Neural progenitor cell (in vitro differentiated cells): Measurements from ENCODE around the gene CYP4X1. TPM values are rescaled to one million over a fixed set of nuclear protein-coding genes. Genes with fewer than 3 reads are reported as not detected.
"Not testable (repeated sequence)": the region's sequence is repeated elsewhere in the genome, so short reads cannot be mapped to it uniquely, and the experiment has no call there.

Experiments used
- DNase-seq: peaks from one replicate; pipeline ENCODE4 v3.0.0-alpha.2; 2016; ENCODE audit warnings: low spot score
- H2AFZ ChIP-seq: fragments of 200-600 bp; sonication (generic); replicated peaks from 2 replicates; pipeline ENCODE4 v1.6.1; 2016; ENCODE audit warnings: antibody characterized with exemption
- H3F3A ChIP-seq: fragments of 200-600 bp; sonication (generic); 2 replicates; pipeline ENCODE4 v1.6.1; 2016; ENCODE audit warnings: antibody characterized with exemption, low read depth
- H3K27ac ChIP-seq: fragments of 200-600 bp; sonication (generic); 2 replicates; pipeline ENCODE4 v1.5.1; 2016; ENCODE audit warnings: mild to moderate bottlenecking
- H3K27me3 ChIP-seq: fragments of 200-600 bp; sonication (generic); 2 replicates; pipeline ENCODE4 v1.6.1; 2016; ENCODE audit warnings: mild to moderate bottlenecking, moderate library complexity
- H3K36me3 ChIP-seq: fragments of 200-600 bp; sonication (generic); 2 replicates; pipeline ENCODE4 v1.5.1; 2016
- H3K4me1 ChIP-seq: fragments of 200-600 bp; sonication (generic); 2 replicates; pipeline ENCODE4 v1.6.1; 2016; ENCODE audit warnings: mixed run types
- H3K4me2 ChIP-seq: fragments of 200-600 bp; sonication (generic); 2 replicates; pipeline ENCODE4 v1.6.1; 2016
- H3K4me3 ChIP-seq: fragments of 200-600 bp; sonication (generic); 2 replicates; pipeline ENCODE4 v1.5.1; 2016
- H3K79me2 ChIP-seq: fragments of 200-600 bp; sonication (generic); 2 replicates; pipeline ENCODE4 v1.6.1; 2016; ENCODE audit warnings: low read depth
- H3K9ac ChIP-seq: fragments of 200-600 bp; sonication (generic); 2 replicates; pipeline ENCODE4 v1.6.1; 2016
- H3K9me3 ChIP-seq: fragments of 200-600 bp; sonication (generic); 2 replicates; pipeline ENCODE4 v1.5.1; 2016; ENCODE audit warnings: low read depth
- H4K20me1 ChIP-seq: fragments of 200-600 bp; sonication (generic); 2 replicates; pipeline ENCODE4 v1.6.1; 2016; ENCODE audit warnings: low read depth
- H3K27ac Mint-ChIP-seq: 3 replicates; pipeline ENCODE4 v1.8.0; 2021; ENCODE audit warnings: mixed read lengths
- H3K27me3 Mint-ChIP-seq: 2 replicates; pipeline ENCODE4 v1.8.0; 2022; ENCODE audit warnings: low read depth, mild to moderate bottlenecking, inconsistent platforms, moderate library complexity, mixed read lengths; ENCODE audit not compliant: insufficient read depth
- H3K36me3 Mint-ChIP-seq: 3 replicates; pipeline ENCODE4 v1.8.0; 2021; ENCODE audit warnings: mixed read lengths
- H3K4me1 Mint-ChIP-seq: 3 replicates; pipeline ENCODE4 v1.8.0; 2021; ENCODE audit warnings: mixed read lengths
- H3K4me3 Mint-ChIP-seq: 3 replicates; pipeline ENCODE4 v1.8.0; 2021; ENCODE audit warnings: mild to moderate bottlenecking, moderate library complexity, mixed read lengths
- H3K9me3 Mint-ChIP-seq: 3 replicates; pipeline ENCODE4 v1.8.0; 2020; ENCODE audit warnings: mixed read lengths
- EZH2 ChIP-seq: fragments of 200-600 bp; sonication (generic); IDR thresholded peaks from 2 replicates; pipeline ENCODE4 v1.6.1; 2017; ENCODE audit warnings: antibody characterized with exemption, mild to moderate bottlenecking, moderate library complexity
- EZH2phosphoT487 ChIP-seq: fragments of 200-600 bp; sonication (generic); IDR thresholded peaks from 2 replicates; pipeline ENCODE4 v1.6.1; 2017; ENCODE audit warnings: antibody characterized with exemption
- total RNA-seq: library from RNA; depleted of rRNA; stranded (reverse); fragments of >200 nt; gene quantifications from 2 replicates; pipeline ENCODE4 v1.2.3, GENCODE V29; 2015; ENCODE audit warnings: low replicate concordance
- TF ChIP-seq, protein P1 (sequence below): fragments of 200-600 bp; sonication (generic); IDR thresholded peaks from 2 replicates; pipeline ENCODE4 v1.5.1; 2017; ENCODE audit warnings: antibody characterized with exemption, mild to moderate bottlenecking

Gene CYP4X1, protein sequence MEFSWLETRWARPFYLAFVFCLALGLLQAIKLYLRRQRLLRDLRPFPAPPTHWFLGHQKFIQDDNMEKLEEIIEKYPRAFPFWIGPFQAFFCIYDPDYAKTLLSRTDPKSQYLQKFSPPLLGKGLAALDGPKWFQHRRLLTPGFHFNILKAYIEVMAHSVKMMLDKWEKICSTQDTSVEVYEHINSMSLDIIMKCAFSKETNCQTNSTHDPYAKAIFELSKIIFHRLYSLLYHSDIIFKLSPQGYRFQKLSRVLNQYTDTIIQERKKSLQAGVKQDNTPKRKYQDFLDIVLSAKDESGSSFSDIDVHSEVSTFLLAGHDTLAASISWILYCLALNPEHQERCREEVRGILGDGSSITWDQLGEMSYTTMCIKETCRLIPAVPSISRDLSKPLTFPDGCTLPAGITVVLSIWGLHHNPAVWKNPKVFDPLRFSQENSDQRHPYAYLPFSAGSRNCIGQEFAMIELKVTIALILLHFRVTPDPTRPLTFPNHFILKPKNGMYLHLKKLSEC
- total RNA-seq: 0.17 and 0.19 TPM in 2 replicates

DNA sequence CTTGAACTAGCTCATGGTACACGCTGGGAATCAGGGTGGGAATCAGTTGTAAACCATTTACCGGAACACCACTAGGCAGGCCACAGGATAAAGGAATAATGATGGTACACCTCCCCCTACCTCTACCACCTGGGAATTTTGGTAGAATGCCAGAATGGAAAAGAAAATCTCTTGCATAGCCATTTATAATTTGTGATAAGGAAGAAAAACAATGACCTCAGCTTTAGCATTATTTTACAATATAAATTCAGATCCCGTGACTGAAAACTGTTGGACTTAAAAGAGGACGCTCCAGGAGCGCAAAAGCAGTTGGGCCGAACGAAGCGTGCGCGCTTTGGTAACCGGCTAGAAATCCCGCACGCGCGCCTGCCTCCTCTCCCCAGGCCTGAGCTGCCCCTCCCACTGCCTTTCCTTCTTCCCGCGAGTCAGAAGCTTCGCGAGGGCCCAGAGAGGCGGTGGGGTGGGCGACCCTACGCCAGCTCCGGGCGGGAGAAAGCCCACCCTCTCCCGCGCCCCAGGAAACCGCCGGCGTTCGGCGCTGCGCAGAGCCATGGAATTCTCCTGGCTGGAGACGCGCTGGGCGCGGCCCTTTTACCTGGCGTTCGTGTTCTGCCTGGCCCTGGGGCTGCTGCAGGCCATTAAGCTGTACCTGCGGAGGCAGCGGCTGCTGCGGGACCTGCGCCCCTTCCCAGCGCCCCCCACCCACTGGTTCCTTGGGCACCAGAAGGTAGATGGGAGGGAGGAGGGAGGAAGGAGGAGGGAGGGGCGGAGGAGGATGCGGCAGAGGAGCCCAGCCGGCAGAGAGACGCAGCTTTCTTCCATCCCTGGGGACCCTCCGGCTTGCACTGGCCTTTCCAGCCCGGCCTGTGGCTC lies at the start of gene CYP4X1:
TSS of gene CYP4X1 (plus strand) at position 402 of the 873 bp plus-strand sequence. CDS start at position 551, 149 bp downstream.
- peak within 1 kb of the TSS; percentile 91 for H3K4me2 ChIP-seq
- peak within 1 kb of the TSS; percentile 97 for H2AFZ ChIP-seq
- no peak within 1 kb of the TSS for H3K27ac ChIP-seq

DNA sequence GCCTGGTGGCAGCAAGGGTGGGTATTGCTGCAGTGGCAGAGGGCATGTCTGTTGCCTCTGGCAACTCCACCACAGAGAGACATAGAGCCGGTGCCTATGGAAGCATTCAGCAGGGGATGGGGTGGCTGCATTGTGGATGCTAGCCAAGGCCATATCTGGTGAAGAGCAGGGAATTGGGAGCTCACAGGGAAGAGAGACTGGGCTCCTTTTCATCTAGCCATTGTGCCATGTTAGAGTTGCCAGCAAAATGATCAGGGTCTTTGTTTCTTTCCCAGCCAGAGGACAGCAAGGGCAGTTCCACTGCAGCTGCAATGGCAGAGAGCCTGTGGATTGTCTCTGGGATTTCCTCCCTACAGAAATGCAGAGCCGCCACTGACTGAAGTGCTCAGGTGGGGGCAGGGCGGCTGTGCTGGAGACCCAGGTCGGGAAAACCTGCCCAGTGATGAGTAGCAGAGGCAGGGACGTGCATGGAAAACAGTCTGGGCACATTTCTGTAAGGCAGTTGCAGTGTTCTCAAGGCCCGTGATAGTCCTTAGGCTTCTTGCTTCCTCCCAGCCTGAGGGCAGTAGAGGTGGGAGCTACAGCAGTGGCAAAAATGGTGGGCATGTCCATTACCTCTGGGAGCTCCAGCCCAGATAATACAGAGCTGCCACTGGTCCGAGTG lies 40.2 kb upstream of the CYP4X1 start:
- Mint-ChIP-seq H3K27me3 (peaks cover 8% of the 10 kb centered on the region), H3K4me3 (no peak overlapping the region), H3K27ac (no peak overlapping the region), H3K36me3 (no peaks in the 10 kb centered on the region), H3K9me3 (peaks cover 22% of the 10 kb centered on the region), H3K4me1 (no peaks in the 10 kb centered on the region)
- H2AFZ ChIP-seq: peak overlapping the region; percentile 85
- H3K4me3 ChIP-seq: no peak overlapping the region
- H3K79me2 ChIP-seq: no peaks in the 10 kb centered on the region
- no peaks in the 10 kb centered on the region for H3K27me3 ChIP-seq
- peaks cover 5% of the 10 kb centered on the region for H3F3A ChIP-seq
- TF ChIP-seq EZH2 (no peak), EZH2phosphoT487 (no peak)
- TF ChIP-seq, protein P1, sequence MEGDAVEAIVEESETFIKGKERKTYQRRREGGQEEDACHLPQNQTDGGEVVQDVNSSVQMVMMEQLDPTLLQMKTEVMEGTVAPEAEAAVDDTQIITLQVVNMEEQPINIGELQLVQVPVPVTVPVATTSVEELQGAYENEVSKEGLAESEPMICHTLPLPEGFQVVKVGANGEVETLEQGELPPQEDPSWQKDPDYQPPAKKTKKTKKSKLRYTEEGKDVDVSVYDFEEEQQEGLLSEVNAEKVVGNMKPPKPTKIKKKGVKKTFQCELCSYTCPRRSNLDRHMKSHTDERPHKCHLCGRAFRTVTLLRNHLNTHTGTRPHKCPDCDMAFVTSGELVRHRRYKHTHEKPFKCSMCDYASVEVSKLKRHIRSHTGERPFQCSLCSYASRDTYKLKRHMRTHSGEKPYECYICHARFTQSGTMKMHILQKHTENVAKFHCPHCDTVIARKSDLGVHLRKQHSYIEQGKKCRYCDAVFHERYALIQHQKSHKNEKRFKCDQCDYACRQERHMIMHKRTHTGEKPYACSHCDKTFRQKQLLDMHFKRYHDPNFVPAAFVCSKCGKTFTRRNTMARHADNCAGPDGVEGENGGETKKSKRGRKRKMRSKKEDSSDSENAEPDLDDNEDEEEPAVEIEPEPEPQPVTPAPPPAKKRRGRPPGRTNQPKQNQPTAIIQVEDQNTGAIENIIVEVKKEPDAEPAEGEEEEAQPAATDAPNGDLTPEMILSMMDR: no peak
- peak overlapping the region; percentile 32 for H3K4me2 ChIP-seq
- H3K9me3 ChIP-seq: no peaks in the 10 kb centered on the region
- no peak overlapping the region for H3K9ac ChIP-seq
- H4K20me1 ChIP-seq: no peaks in the 10 kb centered on the region
- DNase-seq: peak; percentile 37
- no peak overlapping the region for H3K27ac ChIP-seq
- no peaks in the 10 kb centered on the region for H3K36me3 ChIP-seq
- peaks cover 23% of the 10 kb centered on the region for H3K4me1 ChIP-seq

More for the DNA sequence above, at the start of gene CYP4X1:
- H3K79me2 ChIP-seq: no peaks in the 10 kb centered on the region
- peaks cover 9% of the 10 kb centered on the region for H3F3A ChIP-seq
- Mint-ChIP-seq H3K9me3 (peaks cover 2% of the 10 kb centered on the region), H3K27ac (no peak within 1 kb of the TSS), H3K4me3 (peak within 1 kb of the TSS; percentile 75), H3K4me1 (peaks cover 12% of the 10 kb centered on the region), H3K27me3 (peaks cover 37% of the 10 kb centered on the region), H3K36me3 (no peaks in the 10 kb centered on the region)
- H3K27me3 ChIP-seq: peaks cover 51% of the 10 kb centered on the region
- no peaks in the 10 kb centered on the region for H4K20me1 ChIP-seq
- peak within 1 kb of the TSS; percentile 62 for H3K4me3 ChIP-seq
- peak; percentile 62 for DNase-seq
- H3K9ac ChIP-seq: no peak within 1 kb of the TSS
- no peaks in the 10 kb centered on the region for H3K9me3 ChIP-seq
- H3K4me1 ChIP-seq: peaks cover 9% of the 10 kb centered on the region
- peak; percentile 74 for TF ChIP-seq EZH2
- TF ChIP-seq, protein P1: no peak
- TF ChIP-seq EZH2phosphoT487: peak; percentile 47
- H3K36me3 ChIP-seq: no peaks in the 10 kb centered on the region

DNA sequence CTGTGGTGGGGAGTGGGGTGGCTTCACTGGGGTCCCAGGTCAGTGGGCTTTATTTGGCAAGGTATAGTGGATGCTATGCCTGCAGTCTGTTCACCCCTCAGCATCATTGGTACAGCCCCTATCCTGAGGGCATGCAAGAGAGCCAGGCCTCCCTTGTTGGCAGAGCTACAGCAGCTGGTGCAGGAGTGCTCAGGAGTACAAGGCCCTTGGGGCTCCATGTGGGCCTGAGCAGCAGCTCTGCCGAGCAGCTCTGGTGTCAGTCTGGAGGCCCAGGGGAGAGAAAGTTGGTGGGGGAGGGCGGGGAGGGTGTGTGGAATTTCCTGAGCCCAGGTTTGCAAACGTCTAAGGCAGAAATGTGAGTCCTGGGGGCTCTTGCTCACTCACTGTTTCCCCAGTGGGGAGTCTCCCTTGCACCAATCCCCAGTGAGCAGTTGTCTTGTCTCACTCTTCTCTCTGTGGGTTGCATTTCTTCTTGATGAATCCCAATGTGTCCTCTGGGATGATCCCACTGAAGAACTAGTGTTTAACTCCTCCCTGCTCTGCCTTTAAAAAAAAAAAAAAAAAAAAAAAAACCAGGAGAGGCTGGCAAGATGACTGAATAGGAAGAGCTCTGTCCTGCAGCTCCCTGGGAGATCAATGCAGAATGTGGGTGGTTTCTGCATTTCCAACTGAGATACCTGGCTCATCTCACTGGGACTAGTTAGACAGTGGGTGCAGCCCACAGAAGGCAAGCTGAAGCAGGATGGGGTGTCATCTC lies 39.5 kb upstream of the CYP4X1 start:
- Histone ChIP-seq H3K27ac (no peak overlapping the region), H3K4me3 (no peak overlapping the region), H3K9me3 (no peaks in the 10 kb centered on the region), H3K4me2 (peak overlapping the region; percentile 32), H3K79me2 (no peaks in the 10 kb centered on the region), H4K20me1 (no peaks in the 10 kb centered on the region), H3F3A (peaks cover 5% of the 10 kb centered on the region), H3K9ac (no peak overlapping the region), H3K36me3 (no peaks in the 10 kb centered on the region), H3K4me1 (peaks cover 23% of the 10 kb centered on the region), H3K27me3 (no peaks in the 10 kb centered on the region), H2AFZ (peak overlapping the region; percentile 85)
- H3K4me3 Mint-ChIP-seq: no peak overlapping the region
- no peak for DNase-seq
- TF ChIP-seq EZH2phosphoT487 (no peak), EZH2 (no peak)
- TF ChIP-seq, protein P1: no peak
- peaks cover 17% of the 10 kb centered on the region for H3K9me3 Mint-ChIP-seq
- peaks cover 6% of the 10 kb centered on the region for H3K27me3 Mint-ChIP-seq
- no peak overlapping the region for H3K27ac Mint-ChIP-seq
- no peaks in the 10 kb centered on the region for H3K36me3 Mint-ChIP-seq
- H3K4me1 Mint-ChIP-seq: no peaks in the 10 kb centered on the region

DNA sequence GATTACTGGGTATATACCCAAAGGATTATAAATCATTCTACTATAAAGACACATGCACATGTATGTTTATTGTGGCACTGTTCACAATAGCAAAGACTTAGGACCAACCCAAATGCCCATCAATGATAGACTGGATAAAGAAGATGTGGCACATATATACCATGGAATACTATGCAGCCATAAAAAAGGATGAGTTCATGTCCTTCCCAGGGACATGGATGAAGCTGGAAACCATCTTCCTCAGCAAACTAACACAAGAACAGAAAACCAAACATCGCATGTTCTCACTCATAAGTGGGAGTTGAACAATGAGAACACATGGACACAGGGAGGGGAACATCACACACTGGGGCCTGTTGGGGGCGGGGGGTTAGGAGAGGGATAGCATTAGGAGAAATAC lies 32.9 kb upstream of the CYP4X1 start:
- not testable (repeated sequence) for H3K9ac ChIP-seq, H3K36me3 ChIP-seq, H3K9me3 ChIP-seq, H3K27ac Mint-ChIP-seq, H3K4me1 ChIP-seq, H4K20me1 ChIP-seq, H3K27me3 ChIP-seq, H3K4me3 ChIP-seq, H3K4me3 Mint-ChIP-seq, H3K27ac ChIP-seq, DNase-seq, H3K79me2 ChIP-seq, H3K4me2 ChIP-seq, H3K4me1 Mint-ChIP-seq, H2AFZ ChIP-seq, H3K27me3 Mint-ChIP-seq, H3K36me3 Mint-ChIP-seq, H3K9me3 Mint-ChIP-seq
- H3F3A ChIP-seq: peaks cover 13% of the 10 kb centered on the region
